Peyer's patch (tissue), 4 donors: ENCODE data around the gene PHF3.

ENCODE experiments used
- POLR2A ChIP-seq, 2 donors: fragments of 450-650 bp; IDR thresholded peaks; one replicate each; pipeline ENCODE4 v1.5.1; 2017; ENCODE audit warnings: antibody characterized with exemption in 2 of 2, mild to moderate bottlenecking in 2 of 2, moderate library complexity in 2 of 2
- TF ChIP-seq, protein P1 (sequence below), 6 experiments: fragments of 450-650 bp in 4 of 6; fragments of 200-600 bp in 2 of 6; sonication (generic) in 1 of 6; IDR thresholded peaks; one replicate each; pipeline ENCODE4 v1.5.1; 2017 to 2019; ENCODE audit warnings: antibody characterized with exemption in 6 of 6, mild to moderate bottlenecking in 3 of 6, moderate library complexity in 1 of 6

DNA sequence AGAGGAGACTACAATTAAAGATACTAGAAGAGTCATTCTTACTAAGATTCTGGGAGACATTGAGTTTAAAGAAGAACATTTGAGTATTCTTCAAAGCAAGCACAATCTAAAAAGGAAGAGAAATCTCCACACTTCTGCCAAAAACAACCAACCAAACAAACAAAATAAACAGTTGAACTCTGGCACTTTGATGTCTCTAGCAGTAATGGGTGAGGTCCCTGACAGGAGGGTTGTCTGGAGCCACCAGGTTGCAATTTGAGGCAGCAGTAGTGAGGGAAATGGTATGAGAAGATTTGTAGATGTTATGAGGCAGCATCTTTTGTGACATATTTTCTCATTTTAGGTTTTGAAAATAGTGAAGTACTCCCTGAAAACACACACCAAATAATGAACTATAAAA is 108.1 kb downstream of the PHF3 start:
- TF ChIP-seq, protein P1, sequence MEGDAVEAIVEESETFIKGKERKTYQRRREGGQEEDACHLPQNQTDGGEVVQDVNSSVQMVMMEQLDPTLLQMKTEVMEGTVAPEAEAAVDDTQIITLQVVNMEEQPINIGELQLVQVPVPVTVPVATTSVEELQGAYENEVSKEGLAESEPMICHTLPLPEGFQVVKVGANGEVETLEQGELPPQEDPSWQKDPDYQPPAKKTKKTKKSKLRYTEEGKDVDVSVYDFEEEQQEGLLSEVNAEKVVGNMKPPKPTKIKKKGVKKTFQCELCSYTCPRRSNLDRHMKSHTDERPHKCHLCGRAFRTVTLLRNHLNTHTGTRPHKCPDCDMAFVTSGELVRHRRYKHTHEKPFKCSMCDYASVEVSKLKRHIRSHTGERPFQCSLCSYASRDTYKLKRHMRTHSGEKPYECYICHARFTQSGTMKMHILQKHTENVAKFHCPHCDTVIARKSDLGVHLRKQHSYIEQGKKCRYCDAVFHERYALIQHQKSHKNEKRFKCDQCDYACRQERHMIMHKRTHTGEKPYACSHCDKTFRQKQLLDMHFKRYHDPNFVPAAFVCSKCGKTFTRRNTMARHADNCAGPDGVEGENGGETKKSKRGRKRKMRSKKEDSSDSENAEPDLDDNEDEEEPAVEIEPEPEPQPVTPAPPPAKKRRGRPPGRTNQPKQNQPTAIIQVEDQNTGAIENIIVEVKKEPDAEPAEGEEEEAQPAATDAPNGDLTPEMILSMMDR (IDR thresholded peaks at IDR 0.05), result no peak
- no peak for TF ChIP-seq POLR2A (IDR thresholded peaks at IDR 0.05)
